Erythroblast (primary cell): ENCODE results near the gene ZNF106.

Source experiments
- GATA1 ChIP-seq: IDR thresholded peaks from 2 replicates; pipeline ENCODE4 v1.6.1; 2011; ENCODE audit warnings: low read depth, mild to moderate bottlenecking, control low read depth, low read length, moderate library complexity
- POLR2A ChIP-seq: IDR thresholded peaks from 2 replicates; pipeline ENCODE4 v1.6.1; 2011; ENCODE audit warnings: mild to moderate bottlenecking, low read length

- no peak for TF ChIP-seq POLR2A
- TF ChIP-seq GATA1: no peak
These were observed 96.8 kb downstream of the ZNF106 start for GRCh38 chr15:42394106-42394505.
